Nephron progenitor cell (in vitro differentiated cells): ENCODE measurements around the gene MRPS12.

Source experiments
- DNase-seq: peaks from one replicate; pipeline ENCODE4 v3.0.0; 2021
- H3K27ac Mint-ChIP-seq: 2 replicates; pipeline ENCODE4 v1.8.0; 2021; ENCODE audit warnings: mild to moderate bottlenecking, moderate library complexity, mixed read lengths
- H3K27me3 Mint-ChIP-seq: 2 replicates; pipeline ENCODE4 v1.8.0; 2021; ENCODE audit warnings: mild to moderate bottlenecking, low read depth, mixed read lengths; ENCODE audit not compliant: poor library complexity
- H3K36me3 Mint-ChIP-seq: 2 replicates; pipeline ENCODE4 v1.8.0; 2021; ENCODE audit warnings: low read depth, mixed read lengths
- H3K4me1 Mint-ChIP-seq: 2 replicates; pipeline ENCODE4 v1.8.0; 2021; ENCODE audit warnings: mixed read lengths
- H3K4me3 Mint-ChIP-seq: 2 replicates; pipeline ENCODE4 v1.8.0; 2021; ENCODE audit warnings: mild to moderate bottlenecking, moderate library complexity, mixed read lengths
- H3K9me3 Mint-ChIP-seq: 2 replicates; pipeline ENCODE4 v1.8.0; 2021; ENCODE audit warnings: mild to moderate bottlenecking, moderate library complexity, mixed read lengths
- TF ChIP-seq, protein P1 (sequence below): fragments of 200-600 bp; sonication (generic); IDR thresholded peaks from 2 replicates; pipeline ENCODE4 v1.5.0; 2021; ENCODE audit warnings: antibody characterized with exemption

The MRPS12 gene

DNA sequence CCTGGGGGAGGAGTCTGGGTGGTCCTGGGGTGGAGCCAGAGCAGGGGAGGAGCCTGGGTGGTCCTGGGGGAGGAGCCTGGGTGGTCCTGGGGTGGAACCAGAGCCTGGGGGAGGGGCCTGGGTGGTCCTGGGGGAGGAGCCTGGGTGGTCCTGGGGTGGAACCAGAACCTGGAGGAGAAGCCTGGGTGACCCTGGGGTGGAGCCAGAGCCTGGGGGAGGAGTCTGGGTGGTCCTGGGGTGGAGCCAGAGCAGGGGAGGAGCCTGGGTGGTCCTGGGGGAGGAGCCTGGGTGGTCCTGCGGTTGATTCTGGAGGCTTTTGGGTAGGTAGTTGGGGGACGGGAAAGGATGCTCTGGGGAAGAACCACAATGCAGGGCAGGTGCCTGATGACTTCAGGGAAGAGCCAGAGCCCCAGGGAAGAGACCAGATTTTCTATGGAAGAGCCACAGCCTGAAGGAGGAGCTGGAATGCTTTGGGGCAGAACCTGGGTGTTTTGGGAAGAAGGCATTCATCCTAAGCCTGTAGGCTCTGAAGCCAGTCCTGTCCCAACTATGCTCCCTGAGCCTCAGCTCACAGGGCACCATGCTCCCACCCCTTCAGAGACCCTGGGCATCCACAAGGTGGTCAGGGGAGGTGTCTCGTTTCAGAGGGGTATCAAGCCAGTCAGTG is 15.0 kb downstream of the MRPS12 start:
- H3K27me3 Mint-ChIP-seq, result no peaks in the 10 kb centered on the region
- peaks cover 4% of the 10 kb centered on the region for H3K9me3 Mint-ChIP-seq
- no peak overlapping the region for H3K4me3 Mint-ChIP-seq
- H3K4me1 Mint-ChIP-seq, result peaks cover 22% of the 10 kb centered on the region
- peaks cover 53% of the 10 kb centered on the region for H3K36me3 Mint-ChIP-seq
- TF ChIP-seq, protein P1, sequence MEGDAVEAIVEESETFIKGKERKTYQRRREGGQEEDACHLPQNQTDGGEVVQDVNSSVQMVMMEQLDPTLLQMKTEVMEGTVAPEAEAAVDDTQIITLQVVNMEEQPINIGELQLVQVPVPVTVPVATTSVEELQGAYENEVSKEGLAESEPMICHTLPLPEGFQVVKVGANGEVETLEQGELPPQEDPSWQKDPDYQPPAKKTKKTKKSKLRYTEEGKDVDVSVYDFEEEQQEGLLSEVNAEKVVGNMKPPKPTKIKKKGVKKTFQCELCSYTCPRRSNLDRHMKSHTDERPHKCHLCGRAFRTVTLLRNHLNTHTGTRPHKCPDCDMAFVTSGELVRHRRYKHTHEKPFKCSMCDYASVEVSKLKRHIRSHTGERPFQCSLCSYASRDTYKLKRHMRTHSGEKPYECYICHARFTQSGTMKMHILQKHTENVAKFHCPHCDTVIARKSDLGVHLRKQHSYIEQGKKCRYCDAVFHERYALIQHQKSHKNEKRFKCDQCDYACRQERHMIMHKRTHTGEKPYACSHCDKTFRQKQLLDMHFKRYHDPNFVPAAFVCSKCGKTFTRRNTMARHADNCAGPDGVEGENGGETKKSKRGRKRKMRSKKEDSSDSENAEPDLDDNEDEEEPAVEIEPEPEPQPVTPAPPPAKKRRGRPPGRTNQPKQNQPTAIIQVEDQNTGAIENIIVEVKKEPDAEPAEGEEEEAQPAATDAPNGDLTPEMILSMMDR, result no peak
- H3K27ac Mint-ChIP-seq, result no peak overlapping the region
- DNase-seq, result peak; percentile 25

DNA sequence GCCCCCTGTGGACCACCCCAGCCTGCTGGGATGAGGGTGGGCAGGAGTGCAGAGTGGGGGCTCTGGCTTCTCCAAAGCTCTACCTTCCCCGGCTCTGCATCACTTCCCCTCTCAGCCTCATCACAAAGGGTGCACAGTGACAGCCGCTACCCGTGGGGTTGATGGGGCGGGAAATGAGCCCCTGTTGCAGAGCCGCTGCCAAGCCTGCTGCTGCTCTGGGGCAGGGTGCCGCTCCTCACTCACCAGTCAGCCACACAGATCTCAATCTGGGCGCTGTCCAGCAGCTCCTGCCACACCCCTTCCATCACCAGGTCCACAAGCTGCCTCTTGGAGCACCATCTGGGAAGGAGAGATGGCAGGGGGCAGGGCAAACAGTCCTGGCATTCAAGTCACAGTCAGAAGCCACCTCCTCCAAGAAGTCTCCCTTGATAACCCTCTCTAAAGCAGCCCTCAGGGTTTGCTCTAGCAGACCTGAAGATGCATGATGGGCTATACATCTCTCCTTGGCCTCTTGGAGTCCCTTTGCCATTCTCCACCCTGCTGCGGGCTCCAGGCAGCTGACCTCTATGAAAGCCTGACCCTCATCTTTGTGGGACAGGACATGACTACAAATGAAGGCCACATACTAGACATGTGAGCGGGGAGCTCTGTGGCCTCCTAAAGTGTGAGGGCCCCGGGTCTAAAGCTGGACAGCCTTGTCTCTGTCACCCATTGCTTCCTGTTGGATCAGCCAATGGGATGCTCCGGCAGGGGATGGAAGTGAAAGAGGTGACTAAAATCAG is 15.7 kb downstream of the MRPS12 start:
- Mint-ChIP-seq H3K4me3 (no peak overlapping the region), H3K4me1 (peaks cover 16% of the 10 kb centered on the region), H3K9me3 (peaks cover 4% of the 10 kb centered on the region), H3K27ac (peak overlapping the region; percentile 63), H3K36me3 (peaks cover 56% of the 10 kb centered on the region), H3K27me3 (no peaks in the 10 kb centered on the region)
- TF ChIP-seq, protein P1, result no peak
- DNase-seq, result no peak

DNA sequence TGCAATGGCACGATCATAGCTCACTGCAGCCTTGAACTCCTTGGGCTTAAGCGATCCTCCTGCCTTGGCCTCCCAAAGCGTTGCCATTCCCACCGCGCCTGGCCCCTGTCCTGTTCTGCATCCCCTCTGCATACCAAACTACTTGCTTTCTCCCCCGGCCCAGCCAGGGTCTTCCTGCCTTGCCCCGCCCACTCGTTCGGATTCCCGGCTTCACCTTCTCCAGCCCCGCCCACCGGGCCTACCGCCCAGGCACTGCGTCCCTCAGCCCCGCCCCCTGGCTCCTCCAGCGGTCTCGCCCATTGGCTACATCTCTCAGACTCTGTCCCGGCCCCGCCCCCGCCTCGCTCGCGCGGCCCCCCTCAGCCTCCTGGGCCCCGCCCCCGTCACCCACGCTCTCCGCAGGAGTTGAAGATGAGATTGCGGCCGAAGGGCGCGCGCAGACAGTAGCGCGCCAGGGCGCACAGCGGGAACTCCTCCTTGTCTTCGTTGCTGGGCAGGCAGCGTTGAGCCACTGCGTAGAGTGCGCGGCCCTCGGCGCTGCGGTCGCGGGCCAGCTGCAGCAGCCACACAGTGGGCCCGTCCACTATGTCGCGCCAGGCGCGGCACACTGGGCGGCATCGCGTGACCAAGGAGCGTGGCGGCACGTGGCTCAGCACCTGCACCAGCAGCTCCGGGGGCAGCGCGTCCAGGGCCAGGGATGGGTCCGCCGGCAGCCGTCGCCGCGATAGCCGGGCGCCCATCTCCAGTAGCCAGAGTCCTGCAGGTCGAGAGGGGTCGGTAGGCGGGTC is 19.0 kb downstream of the MRPS12 start:
- peaks cover 4% of the 10 kb centered on the region for H3K9me3 Mint-ChIP-seq
- peaks cover 23% of the 10 kb centered on the region for H3K4me1 Mint-ChIP-seq
- no peak overlapping the region for H3K27ac Mint-ChIP-seq
- peak overlapping the region; percentile 69 for H3K4me3 Mint-ChIP-seq
- peaks cover 4% of the 10 kb centered on the region for H3K27me3 Mint-ChIP-seq
- peak; percentile 98 for DNase-seq
- TF ChIP-seq, protein P1, result no peak
- H3K36me3 Mint-ChIP-seq, result peaks cover 60% of the 10 kb centered on the region

DNA sequence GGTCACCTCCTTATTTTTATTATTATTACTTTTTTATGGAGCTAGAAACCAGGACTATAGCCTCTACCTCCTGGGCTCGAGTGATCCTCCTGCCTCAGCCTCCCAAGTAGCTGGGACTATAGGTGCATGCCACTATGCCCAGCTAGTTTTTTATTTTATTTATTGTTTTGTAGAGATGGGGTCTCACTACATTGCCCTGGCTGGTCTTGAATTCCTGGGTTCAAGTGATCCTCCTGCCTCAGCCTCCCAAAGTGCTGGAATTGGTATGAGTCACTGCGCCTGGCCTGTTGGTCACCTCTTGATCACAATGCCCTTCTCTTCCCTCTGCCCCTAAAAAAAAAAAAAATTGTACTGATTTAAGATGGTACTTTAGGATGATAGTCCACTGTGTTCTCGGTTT is 20.4 kb downstream of the MRPS12 start:
- TF ChIP-seq, protein P1, result no peak
- Mint-ChIP-seq H3K27me3 (peaks cover 4% of the 10 kb centered on the region), H3K27ac (no peak overlapping the region), H3K4me3 (peak overlapping the region; percentile 49), H3K4me1 (peaks cover 23% of the 10 kb centered on the region), H3K36me3 (peaks cover 58% of the 10 kb centered on the region), H3K9me3 (peaks cover 4% of the 10 kb centered on the region)
- no peak for DNase-seq

DNA sequence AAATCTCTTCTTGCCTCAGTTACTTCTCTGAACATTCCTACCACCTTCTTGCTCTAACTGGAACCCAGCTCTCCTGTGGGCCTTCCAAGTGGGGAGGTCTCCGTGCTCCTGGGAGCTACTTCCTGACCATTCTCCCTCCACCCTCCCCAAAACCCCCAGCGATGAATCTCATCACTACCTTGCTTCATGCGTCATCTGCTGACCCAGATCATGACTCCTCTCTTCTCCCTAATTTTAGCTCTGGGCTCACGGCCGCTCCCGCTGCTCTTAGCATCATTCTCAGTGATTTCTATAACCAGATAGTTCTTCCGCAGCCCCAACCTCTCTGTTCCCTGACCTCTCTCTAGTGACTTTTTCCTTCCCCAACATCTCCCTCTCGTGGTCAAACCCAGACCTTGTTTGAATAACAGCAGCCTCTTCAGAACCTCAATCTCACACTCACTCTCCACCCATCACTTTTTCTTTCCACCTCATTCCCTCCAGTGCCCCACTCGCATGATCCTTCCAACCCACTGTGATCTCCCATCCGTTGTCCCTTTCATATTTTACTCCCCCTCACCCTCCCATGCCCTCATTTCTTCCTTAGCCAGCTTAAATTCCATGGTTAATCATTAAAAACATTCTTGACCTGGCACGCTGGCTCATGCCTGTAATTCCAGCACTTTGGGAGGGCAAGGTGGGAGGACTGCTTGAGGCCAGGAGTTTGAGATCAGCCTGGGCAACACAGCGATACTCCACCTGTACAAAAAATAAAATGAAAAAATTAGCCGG is 21.8 kb downstream of the MRPS12 start:
- Mint-ChIP-seq H3K36me3 (peaks cover 58% of the 10 kb centered on the region), H3K27ac (no peak overlapping the region), H3K4me1 (peaks cover 23% of the 10 kb centered on the region), H3K9me3 (peaks cover 5% of the 10 kb centered on the region), H3K27me3 (peaks cover 4% of the 10 kb centered on the region), H3K4me3 (peak overlapping the region; percentile 8)
- peak; percentile 30 for DNase-seq
- TF ChIP-seq, protein P1, result peak; percentile 26
